MM.1S (cell line): ENCODE results near the gene MRPS2.

ENCODE experiments used
- CTCF ChIP-seq: fragments of 300-600 bp; sonication (generic); IDR thresholded peaks from 2 replicates; pipeline ENCODE4 v1.5.1; 2016; ENCODE audit warnings: antibody characterized with exemption, low read length, mixed read lengths
- EZH2 ChIP-seq: fragments of 300-600 bp; sonication (generic); optimal IDR thresholded peaks from 2 replicates; pipeline ENCODE3; 2017; ENCODE audit warnings: low read depth, mild to moderate bottlenecking, antibody characterized with exemption, low read length, mixed read lengths

DNA sequence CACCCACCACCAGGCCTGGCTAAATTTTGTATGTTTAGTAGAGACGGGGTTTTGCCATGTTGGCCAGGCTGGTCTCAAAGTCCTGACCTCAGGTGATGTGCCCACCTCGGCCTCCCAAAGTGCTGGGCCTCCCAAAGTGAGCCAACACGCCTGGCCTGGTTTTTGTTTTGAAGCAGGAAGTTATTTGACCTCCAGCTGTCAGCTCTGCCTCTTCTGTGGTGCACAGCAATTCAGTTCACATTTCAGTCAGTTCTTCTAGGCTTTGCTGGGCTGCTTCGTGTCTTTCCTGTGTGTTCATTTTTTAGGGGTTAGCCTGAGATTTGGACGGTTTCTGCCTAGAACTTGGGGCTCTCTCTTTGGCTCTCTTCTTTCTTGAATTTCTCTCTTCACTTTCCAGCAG is 29.7 kb downstream of the MRPS2 start:
- TF ChIP-seq CTCF (no peak), EZH2 (no peak)
